Fibroblast of peridontal ligament (primary cell): ENCODE data around the gene ILF3.
"Not testable (repeated sequence)": the region's sequence is repeated elsewhere in the genome, so short reads cannot be mapped to it uniquely, and the experiment has no call there.

ENCODE experiments used
- DNase-seq: peaks from one replicate; pipeline ENCODE4 v3.0.0-alpha.2; 2010; ENCODE audit errors: extremely low read depth

ILF3 gene

GRCh38 chr19:10642473-10643171 lies 11.5 kb upstream of the ILF3 start:
- no peak for DNase-seq

- DNase-seq, result no peak
These were observed 10.8 kb upstream of the ILF3 start for GRCh38 chr19:10643172-10643967.

- peak; percentile 42 for DNase-seq
These were observed 10.2 kb upstream of the ILF3 start for GRCh38 chr19:10643968-10644259.

- peak; percentile 64 for DNase-seq
These were observed 9.7 kb upstream of the ILF3 start for GRCh38 chr19:10644260-10645007.

- DNase-seq, result no peak
These were observed 7.5 kb upstream of the ILF3 start for GRCh38 chr19:10646456-10647159.

GRCh38 chr19:10648360-10648759 lies 5.8 kb upstream of the ILF3 start:
- DNase-seq, result no peak

- DNase-seq, result no peak
These were observed 2.3 kb upstream of the ILF3 start for GRCh38 chr19:10651851-10652250.

- no peak for DNase-seq
These were observed 739 bp upstream of the ILF3 start for GRCh38 chr19:10653482-10653731.

GRCh38 chr19:10654610-10655456 lies 687 bp downstream of the ILF3 start:
- DNase-seq, result peak; percentile 25

- DNase-seq, result no peak
These were observed 1.5 kb downstream of the ILF3 start for GRCh38 chr19:10655457-10656312.

GRCh38 chr19:10660346-10660745 lies 6.2 kb downstream of the ILF3 start:
- no peak for DNase-seq

GRCh38 chr19:10661946-10662345 lies 7.8 kb downstream of the ILF3 start:
- no peak for DNase-seq

GRCh38 chr19:10662384-10663251 lies 8.5 kb downstream of the ILF3 start:
- peak; percentile 75 for DNase-seq

- not testable (repeated sequence) for DNase-seq
These were observed 9.1 kb downstream of the ILF3 start for GRCh38 chr19:10663252-10663563.

- DNase-seq, result no peak
These were observed 13.7 kb downstream of the ILF3 start for GRCh38 chr19:10667867-10668266.

GRCh38 chr19:10669246-10669645 lies 15.1 kb downstream of the ILF3 start:
- DNase-seq, result no peak

GRCh38 chr19:10670182-10670581 lies 16.0 kb downstream of the ILF3 start:
- peak; percentile 47 for DNase-seq

GRCh38 chr19:10670876-10671804 lies 17.0 kb downstream of the ILF3 start:
- DNase-seq, result no peak

- DNase-seq, result not testable (repeated sequence)
These were observed 17.8 kb downstream of the ILF3 start for GRCh38 chr19:10671922-10672321.
